MM.1S (cell line): ENCODE results near the gene CHMP2A.
"Not testable (repeated sequence)": the region's sequence is repeated elsewhere in the genome, so short reads cannot be mapped to it uniquely, and the experiment has no call there.

Experiments
- DNase-seq: peaks from one replicate; pipeline ENCODE4 v3.0.0-alpha.2; 2015
- H2AFZ ChIP-seq: fragments of 300-600 bp; sonication (generic); 2 replicates; pipeline ENCODE4 v1.6.0; 2016; ENCODE audit warnings: antibody characterized with exemption, low read length
- H3F3A ChIP-seq: fragments of 300-600 bp; sonication (generic); 2 replicates; pipeline ENCODE4 v1.6.1; 2016; ENCODE audit warnings: mild to moderate bottlenecking, antibody characterized with exemption, low read length, moderate library complexity, mixed read lengths; ENCODE audit not compliant: insufficient read depth
- H3K27ac ChIP-seq: fragments of 300-600 bp; sonication (generic); 2 replicates; pipeline ENCODE4 v1.5.1; 2016; ENCODE audit warnings: mild to moderate bottlenecking, low read length
- H3K27me3 ChIP-seq: fragments of 300-600 bp; sonication (generic); replicated peaks from 2 replicates; pipeline ENCODE4 v1.6.0; 2016; ENCODE audit warnings: low read length; ENCODE audit not compliant: insufficient read depth
- H3K36me3 ChIP-seq: fragments of 300-600 bp; sonication (generic); replicated peaks from 2 replicates; pipeline ENCODE4 v1.6.1; 2016; ENCODE audit warnings: mild to moderate bottlenecking, low read length, mixed read lengths; ENCODE audit not compliant: insufficient read depth
- H3K4me1 ChIP-seq: fragments of 300-600 bp; sonication (generic); 2 replicates; pipeline ENCODE4 v1.6.1; 2016; ENCODE audit warnings: low read length, mixed read lengths
- H3K4me2 ChIP-seq: fragments of 300-600 bp; sonication (generic); 2 replicates; pipeline ENCODE4 v1.6.0; 2016; ENCODE audit warnings: low read depth, low read length
- H3K4me3 ChIP-seq: fragments of 300-600 bp; sonication (generic); 2 replicates; pipeline ENCODE4 v1.5.1; 2016; ENCODE audit warnings: low read length, mixed read lengths
- H3K79me2 ChIP-seq: fragments of 300-600 bp; sonication (generic); 2 replicates; pipeline ENCODE4 v1.6.1; 2016; ENCODE audit warnings: mixed run types, low read length, mixed read lengths
- H3K9ac ChIP-seq: fragments of 300-600 bp; sonication (generic); 2 replicates; pipeline ENCODE4 v1.6.1; 2016; ENCODE audit warnings: low read length, mixed read lengths
- H3K9me2 ChIP-seq: fragments of 300-600 bp; sonication (generic); replicated peaks from 2 replicates; pipeline ENCODE4 v1.6.1; 2016; ENCODE audit warnings: mild to moderate bottlenecking, low read length, mixed read lengths; ENCODE audit not compliant: insufficient read depth
- H3K9me3 ChIP-seq: fragments of 300-600 bp; sonication (generic); replicated peaks from 2 replicates; pipeline ENCODE4 v1.6.1; 2016; ENCODE audit warnings: mild to moderate bottlenecking, low read length, mixed read lengths; ENCODE audit not compliant: insufficient read depth
- H4K20me1 ChIP-seq: fragments of 300-600 bp; sonication (generic); 2 replicates; pipeline ENCODE4 v1.6.1; 2016; ENCODE audit warnings: mild to moderate bottlenecking, low read length, moderate library complexity, mixed read lengths; ENCODE audit not compliant: insufficient read depth
- EZH2 ChIP-seq: fragments of 300-600 bp; sonication (generic); optimal IDR thresholded peaks from 2 replicates; pipeline ENCODE3; 2017; ENCODE audit warnings: low read depth, mild to moderate bottlenecking, antibody characterized with exemption, low read length, mixed read lengths
- EZH2phosphoT487 ChIP-seq: fragments of 300-600 bp; sonication (generic); IDR thresholded peaks from 2 replicates; pipeline ENCODE4 v1.6.1; 2018; ENCODE audit warnings: antibody characterized with exemption, low read length
- TF ChIP-seq, protein P1 (sequence below): fragments of 300-600 bp; sonication (generic); IDR thresholded peaks from 2 replicates; pipeline ENCODE4 v1.5.1; 2016; ENCODE audit warnings: antibody characterized with exemption, low read length, mixed read lengths

The CHMP2A gene

DNA sequence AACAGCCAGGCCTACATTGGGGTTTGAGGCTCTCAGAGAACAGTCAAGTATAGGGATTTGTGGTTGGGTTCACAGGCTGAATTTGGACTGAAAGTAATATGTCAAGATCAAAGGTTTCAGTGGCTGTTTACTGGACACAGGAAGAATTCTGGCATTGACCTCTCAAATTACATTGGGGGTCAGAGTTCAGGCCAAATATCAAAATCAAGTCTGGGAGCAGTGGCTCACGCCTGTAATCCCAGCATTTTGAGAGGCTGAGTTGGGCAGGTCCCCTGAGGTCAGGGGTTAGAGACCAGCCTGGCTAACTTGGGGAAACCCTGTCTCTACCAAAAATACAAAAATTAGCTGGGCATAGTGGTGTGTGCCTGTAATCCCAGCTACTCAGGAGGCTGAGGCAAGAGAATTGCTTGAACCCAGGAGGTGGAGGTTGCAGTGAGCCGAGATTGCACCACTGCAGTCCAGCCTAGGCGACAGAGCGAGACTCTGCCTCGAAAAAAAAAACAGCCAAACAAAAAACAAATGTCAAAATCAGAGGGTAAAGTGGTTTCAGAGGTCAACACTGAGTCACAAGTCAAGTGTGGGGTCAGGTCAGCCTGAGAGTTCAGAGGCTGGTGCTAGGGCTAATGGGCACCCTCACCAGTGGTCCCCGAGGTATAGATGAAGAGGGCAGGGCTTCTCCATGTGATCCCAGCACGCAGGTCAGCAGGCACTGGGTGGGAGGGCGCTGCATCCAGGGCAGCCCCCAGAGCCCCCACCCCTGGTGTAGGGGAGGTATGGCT lies 44.6 kb downstream of the CHMP2A start:
- Histone ChIP-seq H3K4me1 (no peaks in the 10 kb centered on the region), H4K20me1 (no peaks in the 10 kb centered on the region), H3K9ac (no peak overlapping the region), H3F3A (no peaks in the 10 kb centered on the region), H3K4me2 (no peak overlapping the region), H3K4me3 (no peak overlapping the region), H2AFZ (no peak overlapping the region), H3K79me2 (no peaks in the 10 kb centered on the region), H3K27me3 (no peaks in the 10 kb centered on the region), H3K9me3 (no peaks in the 10 kb centered on the region), H3K36me3 (no peaks in the 10 kb centered on the region), H3K9me2 (no peaks in the 10 kb centered on the region), H3K27ac (no peak overlapping the region)
- DNase-seq: no peak
- TF ChIP-seq, protein P1, sequence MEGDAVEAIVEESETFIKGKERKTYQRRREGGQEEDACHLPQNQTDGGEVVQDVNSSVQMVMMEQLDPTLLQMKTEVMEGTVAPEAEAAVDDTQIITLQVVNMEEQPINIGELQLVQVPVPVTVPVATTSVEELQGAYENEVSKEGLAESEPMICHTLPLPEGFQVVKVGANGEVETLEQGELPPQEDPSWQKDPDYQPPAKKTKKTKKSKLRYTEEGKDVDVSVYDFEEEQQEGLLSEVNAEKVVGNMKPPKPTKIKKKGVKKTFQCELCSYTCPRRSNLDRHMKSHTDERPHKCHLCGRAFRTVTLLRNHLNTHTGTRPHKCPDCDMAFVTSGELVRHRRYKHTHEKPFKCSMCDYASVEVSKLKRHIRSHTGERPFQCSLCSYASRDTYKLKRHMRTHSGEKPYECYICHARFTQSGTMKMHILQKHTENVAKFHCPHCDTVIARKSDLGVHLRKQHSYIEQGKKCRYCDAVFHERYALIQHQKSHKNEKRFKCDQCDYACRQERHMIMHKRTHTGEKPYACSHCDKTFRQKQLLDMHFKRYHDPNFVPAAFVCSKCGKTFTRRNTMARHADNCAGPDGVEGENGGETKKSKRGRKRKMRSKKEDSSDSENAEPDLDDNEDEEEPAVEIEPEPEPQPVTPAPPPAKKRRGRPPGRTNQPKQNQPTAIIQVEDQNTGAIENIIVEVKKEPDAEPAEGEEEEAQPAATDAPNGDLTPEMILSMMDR: no peak
- TF ChIP-seq EZH2phosphoT487 (no peak), EZH2 (no peak)

DNA sequence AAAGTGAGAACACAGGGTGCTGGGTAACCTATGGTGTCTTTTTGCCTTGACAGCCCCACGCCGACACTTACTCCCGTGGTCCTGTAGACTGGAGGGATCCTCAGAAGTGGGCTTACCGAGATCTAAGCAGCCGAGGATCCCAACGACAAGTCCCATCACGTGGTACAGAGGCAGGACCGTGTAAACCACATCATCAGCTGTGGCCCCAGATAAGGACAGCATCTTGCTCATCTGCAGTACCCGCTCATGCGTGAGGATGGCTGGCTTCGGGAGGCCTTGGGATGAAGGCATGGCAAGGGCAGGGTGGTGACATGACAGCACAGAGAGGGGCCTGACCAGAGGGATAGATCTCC lies 45.2 kb downstream of the CHMP2A start:
- no peaks in the 10 kb centered on the region for H3K9me3 ChIP-seq
- H3K9ac ChIP-seq: no peak overlapping the region

DNA sequence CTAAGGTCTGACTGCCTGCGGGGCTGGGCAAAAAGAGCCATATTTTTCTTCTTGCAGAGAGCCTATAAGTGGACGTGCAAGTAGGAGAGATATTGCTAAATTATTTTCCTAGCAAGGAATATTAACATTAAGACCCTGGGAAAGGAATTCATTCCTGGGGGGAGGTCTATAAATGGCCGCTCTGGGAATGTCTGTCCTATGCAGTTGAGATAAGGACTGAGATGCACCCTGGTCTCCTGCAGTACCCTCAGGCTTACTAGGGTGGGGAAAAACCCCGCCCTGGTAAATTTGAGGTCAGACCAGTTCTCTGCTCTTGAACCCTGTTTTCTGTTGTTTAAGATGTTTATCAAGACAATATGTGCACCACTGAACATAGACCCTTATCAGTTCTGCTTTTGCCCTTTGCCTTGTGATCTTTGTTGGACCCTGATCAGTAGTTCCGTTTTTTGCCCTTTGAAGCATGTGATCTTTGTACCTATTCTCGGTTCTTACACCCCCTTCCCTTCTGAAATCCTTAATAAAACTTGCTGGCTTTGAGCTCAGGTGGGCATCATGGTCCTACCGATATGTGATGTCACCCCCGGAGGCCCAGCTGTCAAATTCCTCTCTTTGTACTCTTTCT lies 47.2 kb downstream of the CHMP2A start:
- H3K9ac ChIP-seq, H3K4me3 ChIP-seq, H3F3A ChIP-seq, DNase-seq, H3K27me3 ChIP-seq, H3K4me2 ChIP-seq, H3K9me2 ChIP-seq, H4K20me1 ChIP-seq, H3K27ac ChIP-seq, H3K9me3 ChIP-seq, H3K36me3 ChIP-seq, H3K4me1 ChIP-seq, H2AFZ ChIP-seq, H3K79me2 ChIP-seq: not testable (repeated sequence)

More for the DNA sequence above, 45.2 kb downstream of the CHMP2A start:
- Histone ChIP-seq H3K4me2 (no peak overlapping the region), H3K79me2 (no peaks in the 10 kb centered on the region), H3K9me2 (no peaks in the 10 kb centered on the region), H3K4me1 (no peaks in the 10 kb centered on the region), H3K27me3 (no peaks in the 10 kb centered on the region), H3K27ac (no peak overlapping the region), H3K36me3 (no peaks in the 10 kb centered on the region), H3F3A (no peaks in the 10 kb centered on the region), H2AFZ (no peak overlapping the region), H4K20me1 (no peaks in the 10 kb centered on the region), H3K4me3 (no peak overlapping the region)
- no peak for TF ChIP-seq EZH2
- TF ChIP-seq EZH2phosphoT487: no peak
- TF ChIP-seq, protein P1: no peak
- no peak for DNase-seq
